Esophagus squamous epithelium (tissue), 5 donors: ENCODE data around the gene SCAF1. TPM values are rescaled to one million over a fixed set of nuclear protein-coding genes. Genes with fewer than 3 reads are reported as not detected.
"Not testable (repeated sequence)": the region's sequence is repeated elsewhere in the genome, so short reads cannot be mapped to it uniquely, and the experiment has no call there.

Experiments
- DNase-seq: peaks from one replicate; lab custom pipeline; 2025; lab: John Stamatoyannopoulos, UW
- H3K27ac ChIP-seq, 4 donors: fragments of 200-600 bp; sonication (generic); one replicate each; pipeline ENCODE4 v1.5.1; 2016 to 2019; ENCODE audit warnings: mild to moderate bottlenecking in 1 of 4
- H3K27me3 ChIP-seq, 4 donors: fragments of 200-600 bp; sonication (generic); 1 replicate in 3 of 4; 2 replicates in 1 of 4; pipeline versions ENCODE4 v1.5.1 to v1.6.0; 2017 to 2021; ENCODE audit warnings: antibody characterized with exemption in 1 of 4
- H3K36me3 ChIP-seq, 3 donors: fragments of 200-600 bp; sonication (generic); one replicate each; pipeline ENCODE4 v1.5.1; 2016 to 2019
- H3K4me1 ChIP-seq, 3 donors: fragments of 200-600 bp; sonication (generic); one replicate each; pipeline ENCODE4 v1.5.1; 2017 to 2019
- H3K4me3 ChIP-seq, 4 donors: fragments of 200-600 bp; sonication (generic); 1 replicate in 3 of 4; 2 replicates in 1 of 4; pipeline ENCODE4 v1.5.1; 2016 to 2019; ENCODE audit warnings: mild to moderate bottlenecking in 2 of 4, moderate library complexity in 1 of 4
- H3K9me3 ChIP-seq, 3 donors: fragments of 200-600 bp; sonication (generic); one replicate each; pipeline ENCODE4 v1.5.1; 2016 to 2019
- CTCF ChIP-seq, 6 experiments: fragments of 450-650 bp in 4 of 6; fragments of 200-600 bp in 2 of 6; sonication (generic) in 2 of 6; IDR thresholded peaks; one replicate each; pipeline ENCODE4 v1.5.1; 2016 to 2019; ENCODE audit warnings: antibody characterized with exemption in 6 of 6, mild to moderate bottlenecking in 4 of 6, moderate library complexity in 4 of 6
- POLR2A ChIP-seq, 4 donors: fragments of 450-650 bp; IDR thresholded peaks; one replicate each; pipeline ENCODE4 v1.6.1; 2017; ENCODE audit warnings: antibody characterized with exemption in 4 of 4, mild to moderate bottlenecking in 4 of 4, moderate library complexity in 3 of 4
- WGBS, 2 donors: methylation state at CpG; one replicate each; pipeline ENCODE4 v1.1.5; 2018; 5-methylcytosine and 5-hydroxymethylcytosine counted together
- intact Hi-C: fragments of 100-400 bp; cut with DNase I; formaldehyde crosslinking; loops from one replicate; pipeline ENCODE4 v1.15.0; 2022
- total RNA-seq, 4 donors: library from RNA; depleted of rRNA; stranded (reverse); fragments of >200 nt; gene quantifications; one replicate each; pipeline ENCODE4 v1.1.0, GENCODE V29; 2016
- donor health status: DM: yes; HTN: yes; CAD: no.

Gene SCAF1
- total RNA-seq, 4 donors from 2014 or later = 11.0 to 24.8 (median 15.2) TPM

- Histone ChIP-seq H3K36me3 (peaks cover 0 to 23% (median 0%) of the 10 kb centered on the region in 3 donors), H3K4me1 (peaks cover 9 to 35% (median 15%) of the 10 kb centered on the region in 3 donors), H3K9me3 (no peaks in the 10 kb centered on the region), H3K27me3 (no peaks in the 10 kb centered on the region), H3K27ac (peak overlapping the region in 3 of 4 donors; percentile 30 to 44 (median 30)), H3K4me3 (no peak overlapping the region)
- WGBS, 2 donors = 25 to 32% methylated on average over 8 to 9 of the region's 9 CpGs
- intact Hi-C loops = no loop called here
- TF ChIP-seq CTCF (IDR thresholded peaks at IDR 0.05) (no peak), POLR2A (IDR thresholded peaks at IDR 0.05) (no peak)
- no peak for DNase-seq
Observed at GRCh38 chr19:49631014-49631588, 10.9 kb upstream of the SCAF1 start.

GRCh38 chr19:49631610-49632192, 10.3 kb upstream of the SCAF1 start:
- Histone ChIP-seq H3K27me3 (no peaks in the 10 kb centered on the region), H3K9me3 (no peaks in the 10 kb centered on the region), H3K4me3 (no peak overlapping the region), H3K4me1 (peaks cover 14 to 41% (median 19%) of the 10 kb centered on the region in 3 donors), H3K36me3 (peaks cover 0 to 17% (median 0%) of the 10 kb centered on the region in 3 donors), H3K27ac (peak overlapping the region in 1 of 4 donors; percentile 2)
- 74 to 89% methylated on average over 18 to 19 of the region's 19 CpGs for WGBS, 2 donors
- DNase-seq = no peak
- TF ChIP-seq POLR2A (IDR thresholded peaks at IDR 0.05) (no peak), CTCF (IDR thresholded peaks at IDR 0.05) (no peak)
- intact Hi-C loops = no loop called here

GRCh38 chr19:49632576-49632975, 9.4 kb upstream of the SCAF1 start:
- 89 to 96% methylated on average over 4 to 5 of the region's 5 CpGs for WGBS, 2 donors

GRCh38 chr19:49633273-49633672, 8.7 kb upstream of the SCAF1 start:
- 64 to 76% methylated on average over 6 to 7 of the region's 9 CpGs for WGBS, 2 donors
- H3K27ac ChIP-seq, H3K36me3 ChIP-seq, DNase-seq, intact Hi-C loops, H3K9me3 ChIP-seq, H3K4me3 ChIP-seq, H3K27me3 ChIP-seq: not testable (repeated sequence)
- peaks cover 18 to 57% (median 29%) of the 10 kb centered on the region in 3 donors for H3K4me1 ChIP-seq

More at GRCh38 chr19:49632576-49632975, 9.4 kb upstream of the SCAF1 start:
- no peak for DNase-seq
- H3K27ac ChIP-seq = no peak overlapping the region
- H3K36me3 ChIP-seq = peaks cover 0 to 9% (median 0%) of the 10 kb centered on the region in 3 donors
- H3K4me3 ChIP-seq = no peak overlapping the region
- intact Hi-C loops = no loop called here
- no peaks in the 10 kb centered on the region for H3K9me3 ChIP-seq
- peaks cover 14 to 50% (median 22%) of the 10 kb centered on the region in 3 donors for H3K4me1 ChIP-seq
- TF ChIP-seq POLR2A (IDR thresholded peaks at IDR 0.05) = no peak
- no peak for TF ChIP-seq CTCF (IDR thresholded peaks at IDR 0.05)
- no peaks in the 10 kb centered on the region for H3K27me3 ChIP-seq

GRCh38 chr19:49635530-49636232, 6.3 kb upstream of the SCAF1 start:
- TF ChIP-seq CTCF (IDR thresholded peaks at IDR 0.05) = peak in 3 of 6 experiments; percentile 8 to 35 (median 10)
- TF ChIP-seq POLR2A (IDR thresholded peaks at IDR 0.05) = no peak
- intact Hi-C loops = no loop called here
- peak overlapping the region in 3 of 4 donors; percentile 36 to 61 (median 46) for H3K27ac ChIP-seq

More at GRCh38 chr19:49635530-49636232, 6.3 kb upstream of the SCAF1 start:
- WGBS, 2 donors = 39 to 40% methylated on average over 9 to 12 of the region's 24 CpGs
- no peaks in the 10 kb centered on the region for H3K9me3 ChIP-seq
- H3K4me3 ChIP-seq = no peak overlapping the region
- no peaks in the 10 kb centered on the region for H3K27me3 ChIP-seq
- H3K36me3 ChIP-seq = no peaks in the 10 kb centered on the region
- no peak for DNase-seq
- H3K4me1 ChIP-seq = peaks cover 24 to 70% (median 41%) of the 10 kb centered on the region in 3 donors
